Measurements from ENCODE around the gene FALEC.

The FALEC gene

GRCh38 chr1:150515328-150516049, at the start of gene FALEC:
TSS of gene FALEC (plus strand) at chr1:150515752.
- TF ChIP-seq FOXK2 (IDR thresholded peaks at IDR 0.05), result no peak
- TF ChIP-seq SUZ12 (IDR thresholded peaks at IDR 0.05), result no peak
- TF ChIP-seq LEF1 (IDR thresholded peaks at IDR 0.05; ENCODE audit: borderline replicate concordance), result no peak
- peak; percentile 98 for TF ChIP-seq PKNOX1 (IDR thresholded peaks at IDR 0.05)
- no peak for TF ChIP-seq CTBP1 (IDR thresholded peaks at IDR 0.05; ENCODE audit: borderline replicate concordance)
- TF ChIP-seq ELF4 (IDR thresholded peaks at IDR 0.05), result no peak
- TF ChIP-seq L3MBTL2 (conservative IDR thresholded peaks at IDR 0.05), result peak; percentile 91
- TF ChIP-seq FOXA1 (IDR thresholded peaks at IDR 0.05), result no peak
- no peak for TF ChIP-seq TARDBP (IDR thresholded peaks at IDR 0.05)
- peak; percentile 95; the same call in 1 of the 2 replicates for TF ChIP-seq HDGF (IDR thresholded peaks at IDR 0.05; ENCODE audit: borderline replicate concordance)
- TF ChIP-seq NFRKB (IDR thresholded peaks at IDR 0.05), result no peak
- no peak for TF ChIP-seq ARNT (IDR thresholded peaks at IDR 0.05)
- peak; percentile 100 for DNase-seq (ENCODE audit: extremely low spot score)
- ChIA-PET CTCF (interaction anchor here (0.6 to 2.7 kb wide), 7 partner anchors 10 to 480 kb away, joined by 3 to 21 read pairs (median 4); no protein-coding TSS in a partner anchor), POLR2A (interaction anchor here (0.6 to 3.4 kb wide), 23 partner anchors 8 to 491 kb away, joined by 3 to 22 read pairs (median 4); partner anchors contain the start of genes ECM1, MCL1, MINDY1 and RPRD2)

- ChIA-PET CTCF (no interaction called here), POLR2A (no interaction called here)
- TF ChIP-seq SP1 (IDR thresholded peaks at IDR 0.05) (no peak), TARDBP (IDR thresholded peaks at IDR 0.05) (no peak), FOXK2 (IDR thresholded peaks at IDR 0.05) (no peak), ELF4 (IDR thresholded peaks at IDR 0.05) (no peak), FOXA1 (IDR thresholded peaks at IDR 0.05) (no peak), PKNOX1 (IDR thresholded peaks at IDR 0.05) (no peak), L3MBTL2 (conservative IDR thresholded peaks at IDR 0.05) (no peak), CTBP1 (IDR thresholded peaks at IDR 0.05; ENCODE audit: borderline replicate concordance) (no peak), ARNT (IDR thresholded peaks at IDR 0.05) (no peak), FOXM1 (IDR thresholded peaks at IDR 0.05; ENCODE audit: borderline replicate concordance) (no peak), BHLHE40 (IDR thresholded peaks at IDR 0.05; ENCODE audit: borderline replicate concordance) (no peak), NFRKB (IDR thresholded peaks at IDR 0.05) (no peak), SUZ12 (IDR thresholded peaks at IDR 0.05) (no peak)
- no peak for DNase-seq (ENCODE audit: extremely low spot score)
These were observed 48.6 kb upstream of the FALEC start for GRCh38 chr1:150466964-150467363.

GRCh38 chr1:150469291-150469690, 46.3 kb upstream of the FALEC start:
- CTCF ChIA-PET, result no interaction called here
- POLR2A ChIA-PET, result no interaction called here
- TF ChIP-seq L3MBTL2 (conservative IDR thresholded peaks at IDR 0.05) (no peak), PKNOX1 (IDR thresholded peaks at IDR 0.05) (no peak), ZNF384 (IDR thresholded peaks at IDR 0.05) (no peak), ELF4 (IDR thresholded peaks at IDR 0.05) (no peak), FOXM1 (IDR thresholded peaks at IDR 0.05; ENCODE audit: borderline replicate concordance) (no peak), TARDBP (IDR thresholded peaks at IDR 0.05) (no peak), CTBP1 (IDR thresholded peaks at IDR 0.05; ENCODE audit: borderline replicate concordance) (no peak), ARNT (IDR thresholded peaks at IDR 0.05) (no peak), LEF1 (IDR thresholded peaks at IDR 0.05; ENCODE audit: borderline replicate concordance) (no peak), HDGF (IDR thresholded peaks at IDR 0.05; ENCODE audit: borderline replicate concordance) (no peak), SP1 (IDR thresholded peaks at IDR 0.05) (no peak), BHLHE40 (IDR thresholded peaks at IDR 0.05; ENCODE audit: borderline replicate concordance) (no peak), NFRKB (IDR thresholded peaks at IDR 0.05) (no peak), FOXK2 (IDR thresholded peaks at IDR 0.05) (no peak), FOXA1 (IDR thresholded peaks at IDR 0.05) (no peak), SUZ12 (IDR thresholded peaks at IDR 0.05) (no peak)
- DNase-seq (ENCODE audit: extremely low spot score), result no peak

- no peak for TF ChIP-seq BHLHE40 (IDR thresholded peaks at IDR 0.05; ENCODE audit: borderline replicate concordance)
- no peak for TF ChIP-seq L3MBTL2 (conservative IDR thresholded peaks at IDR 0.05)
- no peak for TF ChIP-seq PKNOX1 (IDR thresholded peaks at IDR 0.05)
- no peak for TF ChIP-seq HDGF (IDR thresholded peaks at IDR 0.05; ENCODE audit: borderline replicate concordance)
- no peak for TF ChIP-seq FOXM1 (IDR thresholded peaks at IDR 0.05; ENCODE audit: borderline replicate concordance)
- TF ChIP-seq LEF1 (IDR thresholded peaks at IDR 0.05; ENCODE audit: borderline replicate concordance), result no peak
- TF ChIP-seq FOXK2 (IDR thresholded peaks at IDR 0.05), result no peak
- TF ChIP-seq CTBP1 (IDR thresholded peaks at IDR 0.05; ENCODE audit: borderline replicate concordance), result no peak
- TF ChIP-seq TARDBP (IDR thresholded peaks at IDR 0.05), result no peak
- no peak for TF ChIP-seq SP1 (IDR thresholded peaks at IDR 0.05)
- no peak for TF ChIP-seq SUZ12 (IDR thresholded peaks at IDR 0.05)
- no peak for TF ChIP-seq ELF4 (IDR thresholded peaks at IDR 0.05)
- TF ChIP-seq FOXA1 (IDR thresholded peaks at IDR 0.05), result no peak
- ChIA-PET POLR2A (no interaction called here), CTCF (no interaction called here)
- no peak for DNase-seq (ENCODE audit: extremely low spot score)
These were observed 42.9 kb upstream of the FALEC start for GRCh38 chr1:150472601-150473200.

- TF ChIP-seq NFRKB (IDR thresholded peaks at IDR 0.05), result no peak
- no peak for TF ChIP-seq ZNF384 (IDR thresholded peaks at IDR 0.05)
- TF ChIP-seq L3MBTL2 (conservative IDR thresholded peaks at IDR 0.05), result no peak
- no peak for TF ChIP-seq HDGF (IDR thresholded peaks at IDR 0.05; ENCODE audit: borderline replicate concordance)
- TF ChIP-seq LEF1 (IDR thresholded peaks at IDR 0.05; ENCODE audit: borderline replicate concordance), result no peak
- no peak for TF ChIP-seq CTBP1 (IDR thresholded peaks at IDR 0.05; ENCODE audit: borderline replicate concordance)
- no peak for TF ChIP-seq ARNT (IDR thresholded peaks at IDR 0.05)
- no peak for TF ChIP-seq FOXK2 (IDR thresholded peaks at IDR 0.05)
- no peak for TF ChIP-seq TARDBP (IDR thresholded peaks at IDR 0.05)
- TF ChIP-seq PKNOX1 (IDR thresholded peaks at IDR 0.05), result no peak
- TF ChIP-seq BHLHE40 (IDR thresholded peaks at IDR 0.05; ENCODE audit: borderline replicate concordance), result no peak
- no peak for TF ChIP-seq FOXM1 (IDR thresholded peaks at IDR 0.05; ENCODE audit: borderline replicate concordance)
- no peak for TF ChIP-seq SP1 (IDR thresholded peaks at IDR 0.05)
- no peak for TF ChIP-seq ELF4 (IDR thresholded peaks at IDR 0.05)
- TF ChIP-seq SUZ12 (IDR thresholded peaks at IDR 0.05), result no peak
- no peak for TF ChIP-seq FOXA1 (IDR thresholded peaks at IDR 0.05)
- ChIA-PET CTCF (no interaction called here), POLR2A (no interaction called here)
- no peak for DNase-seq (ENCODE audit: extremely low spot score)
These were observed 41.9 kb upstream of the FALEC start for GRCh38 chr1:150473659-150474058.
